ENCODE data around the gene ZBTB20. TPM values are rescaled to one million over a fixed set of nuclear protein-coding genes. Genes with fewer than 3 reads are reported as not detected.

ZBTB20 gene
- total RNA-seq, 4 donors from 2014 or later = 148 to 242 (median 188) TPM

- H3K4me3 ChIP-seq (replicated peaks in 1 of 3) = no peak overlapping the region
- 78 to 82% methylated on average over 3 of the region's 3 CpGs for WGBS, 2 donors
Measured at GRCh38 chr3:114706591-114707232, 440.4 kb downstream of the ZBTB20 start.

GRCh38 chr3:114700637-114701234, 446.4 kb downstream of the ZBTB20 start:
- intact Hi-C loops (cut with DNase I) = no loop called here
- Histone ChIP-seq H3K4me3 (replicated peaks in 1 of 3) (no peak overlapping the region), H3K27me3 (no peaks in the 10 kb centered on the region), H3K36me3 (no peaks in the 10 kb centered on the region), H3K27ac (no peak overlapping the region), H3K4me1 (peaks cover 5 to 7% of the 10 kb centered on the region in 2 donors), H3K9me3 (no peaks in the 10 kb centered on the region)
- WGBS, 2 donors = 81 to 82% methylated on average over 1 of the region's 1 CpG
- TF ChIP-seq CTCF (IDR thresholded peaks at IDR 0.05) (no peak), POLR2A (IDR thresholded peaks at IDR 0.05) (no peak)
- DNase-seq = no peak

More at GRCh38 chr3:114706591-114707232, 440.4 kb downstream of the ZBTB20 start:
- no peaks in the 10 kb centered on the region for H3K27me3 ChIP-seq
- TF ChIP-seq POLR2A (IDR thresholded peaks at IDR 0.05) (no peak), CTCF (IDR thresholded peaks at IDR 0.05) (no peak)
- H3K4me1 ChIP-seq = peaks cover 23 to 25% of the 10 kb centered on the region in 2 donors
- H3K36me3 ChIP-seq = no peaks in the 10 kb centered on the region
- no peak overlapping the region for H3K27ac ChIP-seq
- H3K9me3 ChIP-seq = no peaks in the 10 kb centered on the region
- intact Hi-C loops (cut with DNase I) = no loop called here
- peak; percentile 4 to 5 for DNase-seq

- no peaks in the 10 kb centered on the region for H3K36me3 ChIP-seq
Measured at GRCh38 chr3:114698146-114699105, 448.7 kb downstream of the ZBTB20 start.

GRCh38 chr3:114697401-114697800, 449.7 kb downstream of the ZBTB20 start:
- DNase-seq = no peak
- Histone ChIP-seq H3K27me3 (no peaks in the 10 kb centered on the region), H3K27ac (no peak overlapping the region), H3K9me3 (no peaks in the 10 kb centered on the region), H3K4me1 (no peaks in the 10 kb centered on the region), H3K36me3 (no peaks in the 10 kb centered on the region), H3K4me3 (replicated peaks in 1 of 3) (no peak overlapping the region)
- intact Hi-C loops (cut with DNase I) = no loop called here
- 93 to 94% methylated on average over 4 of the region's 4 CpGs for WGBS, 2 donors
- no peak for TF ChIP-seq POLR2A (IDR thresholded peaks at IDR 0.05)
- TF ChIP-seq CTCF (IDR thresholded peaks at IDR 0.05) = no peak

More at GRCh38 chr3:114698146-114699105, 448.7 kb downstream of the ZBTB20 start:
- Histone ChIP-seq H3K4me3 (replicated peaks in 1 of 3) (no peak overlapping the region), H3K9me3 (no peaks in the 10 kb centered on the region), H3K27me3 (no peaks in the 10 kb centered on the region), H3K4me1 (no peaks in the 10 kb centered on the region), H3K27ac (no peak overlapping the region)
- no peak for TF ChIP-seq CTCF (IDR thresholded peaks at IDR 0.05)
- no peak for TF ChIP-seq POLR2A (IDR thresholded peaks at IDR 0.05)
- intact Hi-C loops (cut with DNase I) = no loop called here
- 77% methylated on average over 5 of the region's 5 CpGs for WGBS, 2 donors
- no peak for DNase-seq

Measured in thyroid gland (tissue), 4 donors.